Islet precursor cell (in vitro differentiated cells): ENCODE measurements around the gene PMS2.
A peak's percentile ranks its signal among the peaks of the same experiment; 100 is the strongest.
"Not testable (repeated sequence)": the region's sequence is repeated elsewhere in the genome, so short reads cannot be mapped to it uniquely, and the experiment has no call there.

Source experiments
- DNase-seq: peaks from one replicate; pipeline ENCODE4 v3.0.0-alpha.2; 2018

PMS2 gene

GRCh38 chr7:6008668-6009611, at the start of gene PMS2, which contains the start of gene AIMP2:
Gene PMS2, minus strand, starts transcription at chr7:6009049. Its CDS starts 30 bp downstream, at chr7:6009019.
Gene AIMP2, plus strand, starts transcription at chr7:6009272. Its CDS starts 92 bp downstream, at chr7:6009364.
- peak; percentile 99 for DNase-seq

- DNase-seq = no peak
Measured at GRCh38 chr7:6057316-6058129, 48.7 kb upstream of the PMS2 start.

- DNase-seq = no peak
Measured at GRCh38 chr7:6056616-6057015, 47.8 kb upstream of the PMS2 start.

- DNase-seq = not testable (repeated sequence)
Measured at GRCh38 chr7:6051185-6051584, 42.3 kb upstream of the PMS2 start.

GRCh38 chr7:6049780-6050179, 40.9 kb upstream of the PMS2 start:
- DNase-seq = no peak

- no peak for DNase-seq
Measured at GRCh38 chr7:6035686-6036085, 26.8 kb upstream of the PMS2 start.

- DNase-seq = no peak
Measured at GRCh38 chr7:6035165-6035564, 26.3 kb upstream of the PMS2 start.

GRCh38 chr7:6032641-6033040, 23.8 kb upstream of the PMS2 start:
- DNase-seq = no peak

GRCh38 chr7:6032167-6032566, 23.3 kb upstream of the PMS2 start:
- DNase-seq = no peak

- no peak for DNase-seq
Measured at GRCh38 chr7:6031567-6031966, 22.7 kb upstream of the PMS2 start.

GRCh38 chr7:6030988-6031387, 22.1 kb upstream of the PMS2 start, which contains the start of gene ANKRD61:
Gene ANKRD61, plus strand, starts transcription at chr7:6031376. Its CDS starts 0 bp downstream, at chr7:6031376.
- DNase-seq = no peak

GRCh38 chr7:6028563-6028962, 19.7 kb upstream of the PMS2 start:
- DNase-seq = no peak

- DNase-seq = no peak
Measured at GRCh38 chr7:6027806-6028365, 19.0 kb upstream of the PMS2 start.

GRCh38 chr7:6026820-6027311, 18.0 kb upstream of the PMS2 start:
- DNase-seq = no peak

- DNase-seq = peak; percentile 85
Measured at GRCh38 chr7:6026011-6026819, 17.4 kb upstream of the PMS2 start.

- DNase-seq = no peak
Measured at GRCh38 chr7:6023974-6024435, 15.2 kb upstream of the PMS2 start.

- DNase-seq = no peak
Measured at GRCh38 chr7:6022707-6023106, 13.9 kb upstream of the PMS2 start.

- no peak for DNase-seq
Measured at GRCh38 chr7:6020371-6021286, 11.8 kb upstream of the PMS2 start.

GRCh38 chr7:6016653-6016966, 7.8 kb upstream of the PMS2 start:
- DNase-seq = no peak

- no peak for DNase-seq
Measured at GRCh38 chr7:6015917-6016652, 7.2 kb upstream of the PMS2 start.
